Panc1 (cell line): ENCODE results near the gene TLK1. TPM values are rescaled to one million over a fixed set of nuclear protein-coding genes. Genes with fewer than 3 reads are reported as not detected.
A peak's percentile ranks its signal among the peaks of the same experiment; 100 is the strongest.

Experiments
- ATAC-seq: fragments of 200-7000 bp; cut with Tn5 transposase; 2 replicates; pipeline ENCODE4 v1.9.1; 2020; ENCODE audit warnings: mild to moderate bottlenecking, moderate library complexity
- BruUV-seq: library from RNA; stranded (reverse); fragments of 400-500 nt; replicated peaks from 2 replicates; lab custom pipeline; 2021; lab: Mats Ljungman, UMichigan
- CTCF ChIA-PET: fragments of 300-600 bp; sonication (Branson Sonifier 250); formaldehyde crosslinking; loops from one replicate; lab custom pipeline; 2022; ENCODE audit warnings: antibody characterized with exemption; lab: Charles Lee
- POLR2A ChIA-PET: fragments of 300-600 bp; sonication (Branson Sonifier 250); formaldehyde crosslinking; loops from one replicate; lab custom pipeline; 2022; ENCODE audit warnings: antibody characterized with exemption; lab: Charles Lee
- DNase-seq: peaks from one replicate; pipeline ENCODE4 v3.0.0-alpha.2; 2010; ENCODE audit warnings: low read depth, low spot score
- H3K27ac ChIP-seq: 2 replicates; pipeline ENCODE4 v1.5.1; 2011; ENCODE audit warnings: mild to moderate bottlenecking, low read length, inconsistent platforms
- H3K27me3 ChIP-seq: fragments of 200-500 bp; sonication (Bioruptor generic); 2 replicates; pipeline ENCODE4 v1.6.0; 2014; ENCODE audit warnings: low read length, inconsistent platforms; ENCODE audit not compliant: control insufficient read depth, insufficient read depth
- H3K36me3 ChIP-seq: fragments of 200-500 bp; sonication (Bioruptor generic); 2 replicates; pipeline ENCODE4 v1.5.1; 2014; ENCODE audit warnings: inconsistent platforms, mild to moderate bottlenecking, low read length, moderate library complexity; ENCODE audit not compliant: control insufficient read depth, insufficient read depth
- H3K4me1 ChIP-seq: 2 replicates; pipeline ENCODE4 v1.5.1; 2011; ENCODE audit warnings: inconsistent platforms, mild to moderate bottlenecking, low read length, moderate library complexity; ENCODE audit not compliant: control insufficient read depth, insufficient read depth
- H3K4me3 ChIP-seq, 2 experiments: 2 replicates each; pipeline ENCODE4 v1.5.1; 2011 to 2012; ENCODE audit warnings: low read depth in 2 of 2, low read length in 2 of 2, mild to moderate bottlenecking in 2 of 2, inconsistent platforms in 1 of 2, moderate library complexity in 1 of 2
- H3K9me3 ChIP-seq: fragments of 200-500 bp; sonication (Bioruptor generic); 2 replicates; pipeline ENCODE4 v1.5.1; 2014; ENCODE audit warnings: low read depth, mild to moderate bottlenecking, inconsistent platforms, low read length, moderate library complexity; ENCODE audit not compliant: control insufficient read depth, insufficient read depth
- POLR2AphosphoS5 ChIP-seq: IDR thresholded peaks from 2 replicates; pipeline ENCODE4 v1.6.1; 2012; ENCODE audit warnings: mild to moderate bottlenecking, low read depth, low read length, moderate library complexity
- SIN3A ChIP-seq: IDR thresholded peaks from 2 replicates; pipeline ENCODE4 v1.6.1; 2012; ENCODE audit warnings: low read depth, mild to moderate bottlenecking, low read length, moderate library complexity, borderline replicate concordance; ENCODE audit not compliant: insufficient read depth
- TCF7L2 ChIP-seq: IDR thresholded peaks from 2 replicates; pipeline ENCODE4 v1.6.1; 2011; ENCODE audit warnings: mild to moderate bottlenecking, low read depth, low read length, inconsistent platforms
- in situ Hi-C: cut with HindIII; loops from 2 replicates; pipeline ENCODE4 v1.10.0; 2016; ENCODE audit warnings: low sequenced_read_pairs, low pct_unique_long_range_greater_than_20kb
- intact Hi-C: fragments of 100-400 bp; cut with micrococcal nuclease; formaldehyde crosslinking; loops from one replicate; pipeline ENCODE4 v1.10.0; 2022; ENCODE audit not compliant: unreplicated experiment
- total RNA-seq: library from RNA; stranded (reverse); gene quantifications from one replicate; pipeline ENCODE4 v1.2.1, GENCODE V29; 2021; ENCODE audit not compliant: unreplicated experiment
- TF ChIP-seq, protein P1 (sequence below): fragments of 450-650 bp; IDR thresholded peaks from 2 replicates; pipeline ENCODE4 v1.5.1; 2017; ENCODE audit warnings: mild to moderate bottlenecking
- TF ChIP-seq, protein P2 (sequence below), 2 experiments: IDR thresholded peaks; 2 replicates each; pipeline ENCODE4 v1.6.1; 2011 to 2012; ENCODE audit warnings: low read depth in 2 of 2, control low read depth in 1 of 2, low read length in 1 of 2, mild to moderate bottlenecking in 1 of 2, moderate library complexity in 1 of 2; ENCODE audit not compliant: insufficient read depth in 1 of 2

The TLK1 gene
- total RNA-seq, 1 experiment from 2014 or later = 92.9 TPM

DNA sequence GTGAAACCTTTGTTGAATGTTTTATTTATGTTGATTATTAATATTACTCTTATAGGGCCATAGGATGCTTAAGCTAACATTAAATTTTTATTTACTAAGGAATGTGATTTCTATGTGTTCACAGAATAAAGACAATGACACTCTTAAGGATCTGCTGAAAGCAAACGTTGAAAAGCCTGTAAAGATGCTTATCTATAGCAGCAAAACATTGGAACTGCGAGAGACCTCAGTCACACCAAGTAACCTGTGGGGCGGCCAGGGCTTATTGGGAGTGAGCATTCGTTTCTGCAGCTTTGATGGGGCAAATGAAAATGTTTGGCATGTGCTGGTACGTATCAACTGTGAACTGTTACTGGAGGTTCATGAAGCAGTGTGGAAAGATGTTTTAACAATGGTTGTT is 211.3 kb downstream of the TLK1 start:
- H3K27me3 ChIP-seq = no peaks in the 10 kb centered on the region
- ATAC-seq (no peak), DNase-seq (no peak)
- peaks cover 2% of the 10 kb centered on the region; the same call in 1 of the 2 replicates for H3K4me1 ChIP-seq
- BruUV-seq = TSS peak; percentile 9
- no peak overlapping the region for H3K27ac ChIP-seq
- intact Hi-C loops (no loop called here), in situ Hi-C loops (no loop called here)
- H3K4me3 ChIP-seq = no peak overlapping the region
- H3K9me3 ChIP-seq = no peaks in the 10 kb centered on the region
- H3K36me3 ChIP-seq = peaks cover 42% of the 10 kb centered on the region
- ChIA-PET CTCF (no interaction called here), POLR2A (interaction anchor here (0.5 kb wide), 1 partner anchor 117 kb away, joined by 3 read pairs; no protein-coding TSS in a partner anchor)
- TF ChIP-seq POLR2AphosphoS5 = no peak
- no peak for TF ChIP-seq TCF7L2
- TF ChIP-seq, protein P1, sequence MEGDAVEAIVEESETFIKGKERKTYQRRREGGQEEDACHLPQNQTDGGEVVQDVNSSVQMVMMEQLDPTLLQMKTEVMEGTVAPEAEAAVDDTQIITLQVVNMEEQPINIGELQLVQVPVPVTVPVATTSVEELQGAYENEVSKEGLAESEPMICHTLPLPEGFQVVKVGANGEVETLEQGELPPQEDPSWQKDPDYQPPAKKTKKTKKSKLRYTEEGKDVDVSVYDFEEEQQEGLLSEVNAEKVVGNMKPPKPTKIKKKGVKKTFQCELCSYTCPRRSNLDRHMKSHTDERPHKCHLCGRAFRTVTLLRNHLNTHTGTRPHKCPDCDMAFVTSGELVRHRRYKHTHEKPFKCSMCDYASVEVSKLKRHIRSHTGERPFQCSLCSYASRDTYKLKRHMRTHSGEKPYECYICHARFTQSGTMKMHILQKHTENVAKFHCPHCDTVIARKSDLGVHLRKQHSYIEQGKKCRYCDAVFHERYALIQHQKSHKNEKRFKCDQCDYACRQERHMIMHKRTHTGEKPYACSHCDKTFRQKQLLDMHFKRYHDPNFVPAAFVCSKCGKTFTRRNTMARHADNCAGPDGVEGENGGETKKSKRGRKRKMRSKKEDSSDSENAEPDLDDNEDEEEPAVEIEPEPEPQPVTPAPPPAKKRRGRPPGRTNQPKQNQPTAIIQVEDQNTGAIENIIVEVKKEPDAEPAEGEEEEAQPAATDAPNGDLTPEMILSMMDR = no peak
- TF ChIP-seq SIN3A = no peak
- TF ChIP-seq, protein P2, sequence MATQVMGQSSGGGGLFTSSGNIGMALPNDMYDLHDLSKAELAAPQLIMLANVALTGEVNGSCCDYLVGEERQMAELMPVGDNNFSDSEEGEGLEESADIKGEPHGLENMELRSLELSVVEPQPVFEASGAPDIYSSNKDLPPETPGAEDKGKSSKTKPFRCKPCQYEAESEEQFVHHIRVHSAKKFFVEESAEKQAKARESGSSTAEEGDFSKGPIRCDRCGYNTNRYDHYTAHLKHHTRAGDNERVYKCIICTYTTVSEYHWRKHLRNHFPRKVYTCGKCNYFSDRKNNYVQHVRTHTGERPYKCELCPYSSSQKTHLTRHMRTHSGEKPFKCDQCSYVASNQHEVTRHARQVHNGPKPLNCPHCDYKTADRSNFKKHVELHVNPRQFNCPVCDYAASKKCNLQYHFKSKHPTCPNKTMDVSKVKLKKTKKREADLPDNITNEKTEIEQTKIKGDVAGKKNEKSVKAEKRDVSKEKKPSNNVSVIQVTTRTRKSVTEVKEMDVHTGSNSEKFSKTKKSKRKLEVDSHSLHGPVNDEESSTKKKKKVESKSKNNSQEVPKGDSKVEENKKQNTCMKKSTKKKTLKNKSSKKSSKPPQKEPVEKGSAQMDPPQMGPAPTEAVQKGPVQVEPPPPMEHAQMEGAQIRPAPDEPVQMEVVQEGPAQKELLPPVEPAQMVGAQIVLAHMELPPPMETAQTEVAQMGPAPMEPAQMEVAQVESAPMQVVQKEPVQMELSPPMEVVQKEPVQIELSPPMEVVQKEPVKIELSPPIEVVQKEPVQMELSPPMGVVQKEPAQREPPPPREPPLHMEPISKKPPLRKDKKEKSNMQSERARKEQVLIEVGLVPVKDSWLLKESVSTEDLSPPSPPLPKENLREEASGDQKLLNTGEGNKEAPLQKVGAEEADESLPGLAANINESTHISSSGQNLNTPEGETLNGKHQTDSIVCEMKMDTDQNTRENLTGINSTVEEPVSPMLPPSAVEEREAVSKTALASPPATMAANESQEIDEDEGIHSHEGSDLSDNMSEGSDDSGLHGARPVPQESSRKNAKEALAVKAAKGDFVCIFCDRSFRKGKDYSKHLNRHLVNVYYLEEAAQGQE (IDR thresholded peaks at IDR 0.05; ENCODE audit: insufficient read depth in 1 of 2, low read depth in 2 of 2, low read length in 1 of 2) = no peak

DNA sequence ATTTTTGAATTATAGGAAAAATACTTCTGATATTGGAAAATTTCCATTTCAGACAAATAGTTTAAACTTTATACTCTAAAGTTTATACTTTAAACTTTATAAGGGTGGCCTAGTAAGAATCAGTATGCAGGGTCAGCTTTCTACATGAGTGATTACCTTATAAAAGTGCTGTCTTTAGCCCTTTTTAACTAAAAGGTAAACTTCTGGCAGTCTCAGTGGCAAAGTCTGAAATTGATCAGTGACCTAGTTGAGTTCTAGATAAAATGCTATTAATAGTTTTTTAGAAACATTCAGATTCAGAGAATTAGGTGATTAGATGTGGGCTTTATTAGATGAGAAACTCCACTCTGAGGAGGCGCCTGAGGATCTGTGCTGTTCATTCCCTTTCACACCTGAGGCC is 216.1 kb downstream of the TLK1 start:
- H3K27me3 ChIP-seq = no peaks in the 10 kb centered on the region
- intact Hi-C loops = no loop called here
- BruUV-seq = no TSS peak
- no peak overlapping the region for H3K27ac ChIP-seq
- no peak overlapping the region for H3K4me3 ChIP-seq
- H3K4me1 ChIP-seq = peaks cover 1% of the 10 kb centered on the region; the same call in 1 of the 2 replicates
- no peaks in the 10 kb centered on the region for H3K9me3 ChIP-seq
- no peak for DNase-seq
- in situ Hi-C loops = no loop called here
- peaks cover 8% of the 10 kb centered on the region for H3K36me3 ChIP-seq
- TF ChIP-seq, protein P1 = no peak
- TF ChIP-seq POLR2AphosphoS5 (no peak), TCF7L2 (no peak), SIN3A (no peak)
- TF ChIP-seq, protein P2 (IDR thresholded peaks at IDR 0.05; ENCODE audit: insufficient read depth in 1 of 2, low read depth in 2 of 2, low read length in 1 of 2) = no peak
- ATAC-seq = no peak
- ChIA-PET POLR2A (no interaction called here), CTCF (interaction anchor here (0.6 kb wide), 1 partner anchor 747 kb away, joined by 3 read pairs; no protein-coding TSS in a partner anchor)
